Activated CD8-positive, alpha-beta memory T cell treated with anti-CD3 and anti-CD28 coated beads, Interleukin-2, amount 50 U/mL, for 24 hours (primary cell): Measurements from ENCODE around the gene TCF12.

ENCODE experiments used
- DNase-seq: peaks from one replicate; pipeline ENCODE4 v3.0.0-alpha.2; 2020; ENCODE audit errors: extremely low read depth

TCF12 gene

GRCh38 chr15:57253082-57253481 is 334.6 kb downstream of the TCF12 start:
- no peak for DNase-seq

GRCh38 chr15:57253500-57253899 is 335.1 kb downstream of the TCF12 start:
- DNase-seq: no peak

DNA sequence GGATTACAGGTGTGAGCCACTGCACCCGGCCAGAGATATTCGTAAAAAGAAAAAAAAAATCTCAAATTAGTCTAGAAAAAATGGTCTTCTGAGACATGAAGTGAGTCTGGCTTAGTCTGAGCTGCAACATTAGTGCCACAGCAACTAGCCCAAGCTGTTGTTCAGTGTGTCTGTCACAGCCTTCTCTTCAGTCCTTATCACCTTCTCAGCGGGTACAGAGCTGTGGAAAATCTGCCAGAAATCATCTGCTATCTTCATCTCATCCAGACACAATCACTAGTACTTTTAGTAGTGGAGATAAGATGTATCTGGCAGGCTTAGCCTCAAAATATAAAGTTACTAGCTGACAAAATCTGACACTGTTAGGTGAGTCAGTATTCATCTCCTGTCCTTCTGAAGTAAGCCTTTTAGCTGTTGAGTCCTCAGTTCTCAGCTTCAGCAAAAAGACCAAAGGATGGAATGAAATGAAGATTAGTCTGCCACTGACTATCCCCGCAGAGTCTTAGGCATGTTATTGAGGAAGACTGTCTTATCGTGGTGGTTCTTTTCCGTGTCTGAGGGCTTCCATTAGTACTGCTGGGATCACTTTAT is 337.4 kb downstream of the TCF12 start:
- DNase-seq: no peak

DNA sequence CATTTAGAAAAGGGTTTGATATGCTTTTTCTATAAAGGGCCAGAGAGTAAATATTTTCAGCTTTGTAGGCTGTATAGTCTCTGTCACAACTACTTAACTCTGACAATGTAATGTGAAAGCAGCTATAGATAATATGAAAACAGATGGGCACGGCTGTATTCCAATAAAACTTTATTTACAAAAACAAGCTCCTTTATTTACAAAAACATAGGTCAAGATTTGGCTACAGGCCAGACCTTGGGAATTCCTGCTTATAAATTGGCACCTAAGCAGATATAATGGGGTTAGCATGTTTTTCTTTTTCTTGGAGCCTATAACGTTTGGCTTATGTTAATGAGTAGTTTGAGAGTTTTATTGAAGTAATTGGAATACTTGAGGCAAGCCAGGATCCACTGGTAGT is 338.5 kb downstream of the TCF12 start:
- no peak for DNase-seq

GRCh38 chr15:57259568-57260040 is 341.2 kb downstream of the TCF12 start:
- DNase-seq: no peak

DNA sequence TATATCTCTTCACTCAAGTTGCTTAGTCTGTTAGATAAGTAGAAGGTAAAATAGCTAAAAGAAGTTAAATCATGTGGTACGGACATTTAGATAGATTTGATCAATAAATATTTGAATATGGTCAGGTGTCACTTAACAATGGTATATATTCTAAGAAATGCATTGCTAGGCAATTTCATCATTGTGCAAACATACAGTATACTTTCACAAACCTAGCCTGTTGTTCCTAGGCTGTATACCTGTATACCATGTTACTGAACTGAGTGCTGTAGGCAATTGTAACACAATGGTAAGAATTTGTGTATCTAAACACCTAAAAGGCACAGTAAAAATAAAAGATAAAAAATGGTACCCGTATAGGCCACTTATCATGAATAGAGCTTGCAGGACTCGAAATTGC is 345.1 kb downstream of the TCF12 start:
- DNase-seq: no peak

- DNase-seq: no peak
Observed at GRCh38 chr15:57272771-57273357, 354.4 kb downstream of the TCF12 start.

- DNase-seq: no peak
Observed at GRCh38 chr15:57273402-57273801, 355.0 kb downstream of the TCF12 start.

GRCh38 chr15:57278439-57278838 is 360.0 kb downstream of the TCF12 start:
- DNase-seq: no peak

DNA sequence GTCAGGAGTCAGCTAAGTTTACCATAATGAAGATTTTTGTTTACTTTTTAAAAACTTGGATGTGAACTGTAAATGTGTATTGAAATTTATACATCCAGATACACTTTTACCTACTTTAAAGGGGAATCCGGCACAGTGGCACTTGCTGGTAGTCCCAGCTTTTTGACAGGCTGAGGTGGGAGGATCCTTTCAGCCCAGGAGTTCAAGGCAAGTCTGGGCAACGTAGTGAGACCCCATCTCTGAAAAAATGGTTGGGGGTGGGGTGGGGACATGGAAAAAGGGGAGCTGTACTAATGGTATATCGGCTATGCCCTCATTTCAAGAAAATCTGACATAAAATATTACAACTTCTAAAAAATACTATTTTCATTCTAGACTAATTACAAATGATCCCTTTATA is 362.0 kb downstream of the TCF12 start:
- DNase-seq: no peak

DNA sequence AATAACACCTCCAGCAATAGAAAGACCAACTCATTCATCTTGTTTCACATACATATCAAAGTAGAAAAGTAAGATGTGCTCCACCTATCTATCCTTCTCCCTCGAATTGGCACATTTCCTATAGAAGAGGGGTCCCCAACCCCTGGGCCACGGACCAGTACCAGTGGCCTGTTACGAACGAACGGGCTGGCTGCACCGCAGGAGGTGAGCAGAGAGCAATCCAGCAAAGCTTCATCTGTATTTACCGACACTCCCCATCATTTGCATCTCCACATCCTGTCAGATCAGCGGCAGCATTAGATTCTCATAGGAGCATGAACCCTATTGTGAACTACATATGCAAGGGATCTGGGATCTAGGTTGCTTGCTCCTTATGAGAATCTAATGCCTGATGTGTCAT is 362.9 kb downstream of the TCF12 start:
- DNase-seq: no peak

- DNase-seq: no peak
Observed at GRCh38 chr15:57282686-57283085, 364.2 kb downstream of the TCF12 start.

DNA sequence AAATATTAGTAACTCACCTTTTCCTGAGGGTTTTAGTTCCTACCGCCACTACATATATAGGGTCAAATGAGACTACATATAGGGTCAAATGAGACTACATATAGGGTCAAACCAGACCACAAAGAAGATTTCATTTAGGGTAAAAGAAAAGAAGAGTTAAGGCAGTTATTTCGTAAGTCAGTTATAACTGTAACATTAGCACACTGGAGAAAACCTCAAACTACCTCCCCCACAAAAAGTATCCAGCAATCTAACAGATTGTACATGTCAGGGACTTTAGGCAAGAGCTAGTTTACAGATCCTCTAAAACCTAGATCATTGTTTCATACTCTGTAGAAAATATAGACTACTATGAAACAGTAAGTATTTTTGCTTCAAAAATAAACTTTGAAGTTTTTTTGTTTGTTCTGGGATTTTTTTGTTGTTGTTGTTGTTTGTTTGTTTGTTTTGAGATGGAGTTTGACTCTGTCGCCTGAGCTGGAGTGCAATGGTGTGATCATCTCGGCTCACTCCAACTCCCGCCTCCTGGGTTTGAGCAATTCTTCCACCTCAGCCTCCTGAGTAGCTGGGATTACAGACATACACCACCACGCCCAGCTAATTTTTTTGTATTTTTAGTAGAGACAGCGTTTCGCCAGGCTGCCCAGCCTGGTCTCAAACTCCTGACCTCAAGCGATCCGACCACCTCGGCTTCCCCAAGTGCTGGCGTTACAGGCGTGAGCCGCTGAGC is 365.5 kb downstream of the TCF12 start:
- no peak for DNase-seq

DNA sequence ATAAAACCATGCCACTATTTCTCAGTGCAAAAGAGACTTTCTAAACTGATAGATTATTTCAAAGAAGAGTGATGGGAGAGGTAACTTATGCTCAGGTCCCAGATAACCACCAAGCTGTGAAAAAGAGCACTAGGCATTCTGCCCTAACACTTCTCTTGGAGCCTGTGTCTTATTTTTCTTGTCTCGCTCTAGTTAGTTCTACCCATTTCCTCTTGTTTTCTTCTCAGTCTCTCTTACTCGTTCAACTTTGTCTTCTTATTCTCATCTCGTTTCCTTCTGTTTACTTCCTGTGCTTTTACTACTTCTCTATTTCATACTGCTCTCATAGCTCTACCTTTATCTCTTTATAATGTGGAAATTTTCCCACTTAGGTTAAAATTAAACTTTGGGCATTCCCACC is 366.1 kb downstream of the TCF12 start:
- DNase-seq: no peak

DNA sequence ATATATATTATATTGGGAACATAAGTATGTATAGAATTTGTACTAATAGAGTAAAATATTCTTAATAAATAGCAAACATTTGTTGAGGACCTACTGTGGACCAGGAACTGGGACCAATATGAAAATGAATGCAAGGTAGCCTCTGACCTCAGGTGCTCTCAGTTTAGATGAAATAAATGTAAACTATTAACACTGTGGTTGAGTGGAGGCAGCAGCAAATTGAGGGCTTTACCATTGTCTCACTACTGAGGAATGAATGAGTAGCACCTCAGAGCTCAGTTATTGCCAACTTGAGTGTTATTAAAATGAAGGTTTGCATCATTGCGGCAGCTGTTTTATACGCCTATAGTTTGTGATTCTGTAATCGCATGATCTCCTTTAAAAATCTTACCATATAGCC is 366.9 kb downstream of the TCF12 start:
- no peak for DNase-seq

DNA sequence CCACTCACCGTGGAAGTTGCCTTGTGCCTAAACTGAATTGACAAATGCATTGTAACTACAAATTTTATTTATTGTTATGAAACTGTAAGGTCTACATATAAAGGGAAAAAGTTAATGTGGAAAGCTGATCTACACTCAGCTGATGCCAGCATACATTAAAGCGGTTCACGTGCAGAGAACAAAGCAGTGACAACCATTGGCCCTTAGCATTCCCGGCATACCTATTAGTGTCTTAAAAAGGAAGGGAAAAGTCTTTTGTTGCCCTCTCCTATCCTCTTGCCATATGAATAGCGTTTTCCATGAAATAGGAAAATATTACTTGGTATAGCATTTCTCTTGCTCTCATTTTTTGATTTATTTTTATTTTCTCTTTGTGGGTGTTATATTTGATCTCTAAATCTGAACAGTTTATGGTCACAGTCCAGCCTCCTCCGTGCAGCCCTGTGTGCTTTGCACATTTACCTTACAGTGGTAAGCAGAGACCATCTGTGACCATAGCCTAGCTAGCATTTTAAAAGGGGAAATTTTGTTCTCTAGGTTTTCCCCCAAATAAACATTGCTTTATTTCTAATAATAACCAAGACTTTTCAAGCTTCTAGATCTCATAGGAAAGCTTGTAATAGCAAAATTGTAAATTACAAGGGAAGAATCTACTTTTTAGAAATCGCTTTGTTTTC is 368.1 kb downstream of the TCF12 start:
- DNase-seq: no peak

GRCh38 chr15:57287123-57287521 is 368.7 kb downstream of the TCF12 start:
- DNase-seq: no peak

GRCh38 chr15:57288926-57289580 is 370.6 kb downstream of the TCF12 start:
- no peak for DNase-seq

DNA sequence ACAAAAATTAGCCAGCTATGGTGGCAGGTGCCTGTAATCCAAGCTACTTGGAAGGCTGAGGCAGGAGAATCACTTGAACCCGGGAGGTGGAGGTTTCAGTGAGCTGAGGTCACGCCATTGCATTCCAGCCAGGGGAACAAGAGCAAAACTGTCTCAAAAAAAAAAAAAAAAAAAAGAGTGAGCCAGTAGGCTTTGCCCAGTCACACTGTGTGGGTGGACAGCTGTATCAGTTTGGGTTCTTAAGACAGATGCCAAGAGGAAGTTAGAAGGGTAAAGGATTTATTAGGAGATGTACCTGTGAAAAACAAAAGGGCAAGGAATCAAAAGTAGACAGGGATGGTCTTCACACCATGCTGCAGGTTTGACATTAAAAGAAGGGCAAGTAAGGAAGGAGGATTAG is 371.7 kb downstream of the TCF12 start:
- DNase-seq: no peak

GRCh38 chr15:57290826-57291225 is 372.4 kb downstream of the TCF12 start:
- DNase-seq: no peak

DNA sequence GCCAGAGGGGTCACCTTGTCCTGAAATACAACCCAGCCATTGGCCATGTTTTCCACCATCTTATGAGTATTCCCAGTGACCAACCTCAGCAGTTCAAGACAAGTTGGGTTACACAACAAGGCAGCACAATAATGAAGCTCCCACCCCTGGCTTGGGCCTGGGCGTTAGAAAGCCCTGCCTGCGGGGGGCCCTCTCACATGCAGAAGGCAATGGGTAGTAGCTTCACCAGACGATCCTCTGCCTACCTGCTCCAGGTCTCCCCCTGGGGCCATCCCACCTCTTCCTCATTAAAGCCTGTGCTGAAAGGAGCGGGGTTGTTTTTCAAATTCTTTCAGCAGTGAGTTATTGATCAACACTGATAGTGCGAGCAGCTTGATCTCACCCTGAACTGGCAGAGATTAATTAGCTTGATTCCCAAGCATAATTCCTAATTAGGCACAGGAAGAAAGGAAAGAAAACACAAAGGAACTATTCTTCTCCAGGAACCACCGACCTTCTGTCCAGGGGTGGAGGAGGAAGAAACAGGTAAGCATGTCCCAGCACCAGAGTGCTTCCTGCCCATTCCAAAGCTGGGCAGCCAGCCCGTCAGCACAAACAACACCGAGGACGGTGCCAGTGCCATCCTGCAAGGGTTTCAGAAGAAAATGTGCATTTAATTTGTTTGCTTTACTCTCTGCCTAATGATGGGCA is 378.2 kb downstream of the TCF12 start:
- DNase-seq: no peak

GRCh38 chr15:57297163-57297593 is 378.7 kb downstream of the TCF12 start:
- DNase-seq: no peak
